HG03521 (cell line): Measurements from ENCODE around the gene KLHL26.

Experiments used
- ATAC-seq: cut with Tn5 transposase; IDR thresholded peaks from one replicate; pipeline ENCODE4 v1.9.1; 2021; ENCODE audit warnings: mild to moderate bottlenecking, moderate library complexity; ENCODE audit not compliant: unreplicated experiment

Gene KLHL26

GRCh38 chr19:18646535-18647370 is 9.9 kb downstream of the KLHL26 start:
- ATAC-seq: no peak

GRCh38 chr19:18647371-18647767 is 10.5 kb downstream of the KLHL26 start:
- ATAC-seq: no peak

- ATAC-seq: no peak
These were observed 11.0 kb downstream of the KLHL26 start for GRCh38 chr19:18647807-18648206.

DNA sequence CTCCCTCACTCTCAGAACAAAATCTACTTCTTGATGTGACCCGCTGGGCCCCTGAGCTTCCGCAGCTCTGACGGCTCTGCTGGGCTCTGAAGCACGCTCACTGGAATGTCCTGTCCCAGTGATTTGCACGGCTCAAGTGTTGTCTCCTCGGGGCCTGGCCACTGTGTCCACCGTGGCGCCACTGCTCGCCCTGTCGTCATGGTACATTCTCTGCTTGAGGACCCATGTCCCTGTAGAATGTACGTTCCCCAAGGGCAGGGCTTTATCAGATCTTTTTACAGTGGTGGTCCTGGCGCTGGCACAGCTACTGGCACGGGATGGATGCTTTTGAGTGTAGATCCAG is 12.1 kb downstream of the KLHL26 start:
- no peak for ATAC-seq

- ATAC-seq: no peak
These were observed 12.7 kb downstream of the KLHL26 start for GRCh38 chr19:18649371-18650020.

- no peak for ATAC-seq
These were observed 13.2 kb downstream of the KLHL26 start for GRCh38 chr19:18650021-18650390.

GRCh38 chr19:18650468-18651041 is 13.7 kb downstream of the KLHL26 start:
- no peak for ATAC-seq

- no peak for ATAC-seq
These were observed 14.5 kb downstream of the KLHL26 start for GRCh38 chr19:18651300-18651699.

DNA sequence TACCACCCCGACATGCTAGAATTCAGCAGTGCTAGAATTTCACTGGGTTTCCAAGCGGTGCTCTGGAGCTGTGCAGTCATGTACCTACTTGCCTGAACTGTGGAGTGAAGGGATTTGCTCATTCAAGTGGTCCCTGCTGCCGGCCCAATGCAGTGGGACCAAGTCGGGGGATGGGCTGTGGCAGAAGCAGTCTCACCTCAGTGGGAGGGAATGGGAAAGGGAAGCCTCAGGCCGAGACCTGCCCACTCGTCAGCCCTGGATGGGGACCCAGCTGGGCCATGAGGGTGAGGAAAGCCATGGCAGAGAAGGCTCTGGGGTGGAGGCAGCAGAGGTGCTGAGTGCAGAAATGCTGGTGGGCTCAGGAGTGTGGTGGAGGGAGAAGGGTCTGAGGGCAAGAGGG is 14.9 kb downstream of the KLHL26 start:
- no peak for ATAC-seq

DNA sequence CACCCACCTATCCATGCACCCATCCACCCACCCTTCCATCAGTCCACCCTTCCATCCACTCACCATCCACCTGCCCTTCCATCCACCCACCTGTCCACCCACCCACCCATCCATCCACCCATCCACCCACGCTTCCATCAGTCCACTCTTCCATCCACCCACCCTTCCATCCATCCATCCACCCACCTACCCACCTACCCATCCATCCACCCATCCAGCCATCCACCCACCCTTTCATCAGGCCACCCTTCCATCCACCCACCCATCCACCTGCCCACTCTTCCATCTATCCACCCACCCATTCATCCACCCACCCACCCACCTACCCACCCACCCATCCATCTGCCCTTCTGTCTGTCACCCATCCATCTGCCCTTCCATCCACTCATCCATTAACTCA is 17.0 kb downstream of the KLHL26 start:
- ATAC-seq: no peak

GRCh38 chr19:18654469-18654868 is 17.6 kb downstream of the KLHL26 start:
- no peak for ATAC-seq

GRCh38 chr19:18655173-18655844 is 18.5 kb downstream of the KLHL26 start:
- ATAC-seq: no peak

DNA sequence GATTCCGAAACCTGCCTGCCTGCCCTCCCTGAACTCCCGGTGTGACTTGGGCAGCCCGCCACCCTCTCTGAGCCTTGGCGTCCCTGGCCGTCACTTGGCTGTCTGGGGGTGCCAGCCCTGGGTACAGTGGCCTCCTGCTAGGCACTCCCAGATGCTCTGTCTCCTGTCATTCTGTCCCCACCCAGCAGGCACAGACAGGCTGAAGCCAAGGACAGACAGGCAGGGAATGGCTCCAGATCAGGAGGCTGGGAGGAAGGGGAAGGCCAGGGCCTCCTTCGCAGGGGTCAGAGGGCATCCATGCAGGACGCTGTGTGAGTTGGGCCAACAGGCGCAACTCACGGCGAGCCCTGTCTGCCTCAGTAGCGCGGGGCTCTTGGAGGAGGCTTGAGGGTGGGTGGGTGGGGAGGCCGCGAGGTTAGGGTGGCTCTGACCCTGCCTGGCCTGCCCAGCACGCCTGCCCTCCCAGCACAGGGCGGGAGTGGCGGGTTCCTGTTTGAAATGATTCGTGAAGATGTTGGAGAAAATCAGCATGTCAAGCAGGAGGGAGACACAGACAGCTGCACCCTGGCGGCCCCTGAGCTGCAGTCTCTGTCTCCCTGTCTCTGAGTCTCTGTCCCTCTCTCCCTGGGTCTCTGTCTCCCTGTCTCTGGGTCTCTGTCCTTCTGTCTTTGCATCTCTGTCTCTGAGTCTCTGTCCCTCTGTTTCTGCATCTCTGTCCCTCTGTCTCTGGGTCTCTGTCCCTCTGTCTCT is 19.7 kb downstream of the KLHL26 start:
- ATAC-seq: no peak

GRCh38 chr19:18657590-18658365 is 20.9 kb downstream of the KLHL26 start:
- ATAC-seq: no peak

- ATAC-seq: no peak
These were observed 21.6 kb downstream of the KLHL26 start for GRCh38 chr19:18658366-18658855.

DNA sequence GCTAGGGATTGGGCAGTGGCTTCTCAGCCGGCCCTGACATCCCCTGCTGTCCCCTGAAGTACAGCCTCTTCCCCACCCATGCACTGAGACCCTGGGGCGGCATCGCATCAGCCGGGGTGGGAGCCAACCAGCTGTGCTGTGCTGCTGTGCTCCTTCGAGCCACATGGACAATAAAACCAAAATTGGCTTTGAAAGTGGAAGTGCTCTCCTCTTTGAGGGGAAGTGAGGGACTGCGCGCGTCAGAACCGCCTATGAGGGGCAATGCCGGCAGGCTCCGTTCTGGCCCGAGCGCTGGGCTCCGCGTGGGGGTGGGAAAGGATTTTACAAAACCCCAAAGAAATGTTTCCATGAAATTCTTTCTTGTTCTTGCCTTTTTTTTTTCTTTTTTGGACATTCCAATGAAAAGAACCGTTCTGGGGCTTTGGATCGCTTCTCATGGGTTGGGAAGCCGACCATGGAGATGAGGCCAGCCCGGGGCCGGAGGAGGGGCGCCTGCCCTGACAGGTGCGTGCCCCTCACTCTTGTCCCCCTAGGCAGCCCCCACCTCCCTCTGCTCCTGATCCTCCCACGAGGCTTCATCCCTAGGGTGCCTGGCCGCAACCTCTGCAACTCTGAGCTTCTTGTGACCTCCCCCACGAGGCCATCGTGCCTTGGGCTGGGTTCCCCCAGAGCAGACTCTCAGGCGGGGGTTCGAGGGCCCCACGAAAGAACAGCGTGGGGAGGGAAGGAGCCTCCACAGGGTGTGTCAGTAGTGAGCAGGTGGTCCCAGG is 22.6 kb downstream of the KLHL26 start:
- no peak for ATAC-seq

GRCh38 chr19:18660051-18660910 is 23.5 kb downstream of the KLHL26 start:
- no peak for ATAC-seq

GRCh38 chr19:18660939-18661670 is 24.3 kb downstream of the KLHL26 start:
- ATAC-seq: no peak
